Activated naive CD8-positive, alpha-beta T cell treated with anti-CD3 and anti-CD28 coated beads for 36 hours (primary cell): ENCODE data around the gene USP4. TPM values are rescaled to one million over a fixed set of nuclear protein-coding genes. Genes with fewer than 3 reads are reported as not detected.

Experiments
- DNase-seq: peaks from one replicate; pipeline ENCODE4 v3.0.0; 2021
- H3K27ac Mint-ChIP-seq: one replicate; pipeline ENCODE4 v1.8.0; 2022; ENCODE audit warnings: mild to moderate bottlenecking, moderate library complexity, mixed read lengths
- H3K27me3 Mint-ChIP-seq: one replicate; pipeline ENCODE4 v1.8.0; 2022; ENCODE audit warnings: mild to moderate bottlenecking, mixed read lengths
- H3K36me3 Mint-ChIP-seq: one replicate; pipeline ENCODE4 v1.8.0; 2021; ENCODE audit warnings: mild to moderate bottlenecking, mixed read lengths
- H3K4me1 Mint-ChIP-seq: one replicate; pipeline ENCODE4 v1.8.0; 2021; ENCODE audit warnings: mixed read lengths
- H3K4me3 Mint-ChIP-seq: one replicate; pipeline ENCODE4 v1.8.0; 2022; ENCODE audit warnings: mild to moderate bottlenecking, moderate library complexity, mixed read lengths
- H3K9me3 Mint-ChIP-seq: one replicate; pipeline ENCODE4 v1.8.0; 2022; ENCODE audit warnings: mixed read lengths
- total RNA-seq, 2 experiments: library from RNA; stranded (reverse); gene quantifications; one replicate each; pipeline ENCODE4 v1.2.3, GENCODE V29; 2021

USP4 gene
- 10 to 100 TPM; 63.3 to 64.0 TPM for total RNA-seq

GRCh38 chr3:49339941-49340800 lies at the start of gene USP4:
TSS of gene USP4 (minus strand) at chr3:49340053. CDS start at chr3:49340024, 29 bp downstream.
- DNase-seq = peak; percentile 97
- peak within 1 kb of the TSS; percentile 97 for H3K27ac Mint-ChIP-seq
- H3K4me1 Mint-ChIP-seq = peaks cover 45% of the 10 kb centered on the region
- no peaks in the 10 kb centered on the region for H3K27me3 Mint-ChIP-seq
- H3K4me3 Mint-ChIP-seq = peak within 1 kb of the TSS; percentile 97
- H3K9me3 Mint-ChIP-seq = no peaks in the 10 kb centered on the region
- H3K36me3 Mint-ChIP-seq = peaks cover 21% of the 10 kb centered on the region

GRCh38 chr3:49389297-49389696 lies 49.4 kb upstream of the USP4 start:
- Mint-ChIP-seq H3K27ac (no peak overlapping the region), H3K4me3 (no peak overlapping the region), H3K4me1 (peaks cover 29% of the 10 kb centered on the region), H3K36me3 (peaks cover 19% of the 10 kb centered on the region), H3K9me3 (no peaks in the 10 kb centered on the region), H3K27me3 (no peaks in the 10 kb centered on the region)
- no peak for DNase-seq

- Mint-ChIP-seq H3K4me1 (peaks cover 27% of the 10 kb centered on the region), H3K27ac (no peak overlapping the region), H3K36me3 (peaks cover 21% of the 10 kb centered on the region), H3K27me3 (no peaks in the 10 kb centered on the region), H3K9me3 (no peaks in the 10 kb centered on the region), H3K4me3 (no peak overlapping the region)
- DNase-seq = no peak
These were observed 48.5 kb upstream of the USP4 start for GRCh38 chr3:49388289-49388820.

GRCh38 chr3:49387721-49388120 lies 47.9 kb upstream of the USP4 start:
- H3K36me3 Mint-ChIP-seq = peaks cover 20% of the 10 kb centered on the region
- no peaks in the 10 kb centered on the region for H3K9me3 Mint-ChIP-seq
- H3K4me1 Mint-ChIP-seq = peaks cover 28% of the 10 kb centered on the region
- peak overlapping the region; percentile 40 for H3K27ac Mint-ChIP-seq
- H3K4me3 Mint-ChIP-seq = no peak overlapping the region
- DNase-seq = no peak
- no peaks in the 10 kb centered on the region for H3K27me3 Mint-ChIP-seq

- no peaks in the 10 kb centered on the region for H3K9me3 Mint-ChIP-seq
- DNase-seq = no peak
- H3K27ac Mint-ChIP-seq = no peak overlapping the region
- peaks cover 20% of the 10 kb centered on the region for H3K36me3 Mint-ChIP-seq
- H3K4me1 Mint-ChIP-seq = peaks cover 32% of the 10 kb centered on the region
- H3K27me3 Mint-ChIP-seq = no peaks in the 10 kb centered on the region
- no peak overlapping the region for H3K4me3 Mint-ChIP-seq
These were observed 46.4 kb upstream of the USP4 start for GRCh38 chr3:49386056-49386756.

GRCh38 chr3:49385617-49386016 lies 45.8 kb upstream of the USP4 start:
- H3K27me3 Mint-ChIP-seq = no peaks in the 10 kb centered on the region
- peaks cover 32% of the 10 kb centered on the region for H3K4me1 Mint-ChIP-seq
- H3K27ac Mint-ChIP-seq = no peak overlapping the region
- no peaks in the 10 kb centered on the region for H3K9me3 Mint-ChIP-seq
- DNase-seq = no peak
- H3K36me3 Mint-ChIP-seq = peaks cover 20% of the 10 kb centered on the region
- H3K4me3 Mint-ChIP-seq = no peak overlapping the region

- peaks cover 37% of the 10 kb centered on the region for H3K4me1 Mint-ChIP-seq
- no peak overlapping the region for H3K4me3 Mint-ChIP-seq
- H3K36me3 Mint-ChIP-seq = peaks cover 31% of the 10 kb centered on the region
These were observed 43.5 kb upstream of the USP4 start for GRCh38 chr3:49383387-49383786.

GRCh38 chr3:49378249-49378895 lies 38.5 kb upstream of the USP4 start:
- no peak overlapping the region for H3K4me3 Mint-ChIP-seq
- peak overlapping the region; percentile 81 for H3K27ac Mint-ChIP-seq
- peaks cover 13% of the 10 kb centered on the region for H3K9me3 Mint-ChIP-seq
- H3K27me3 Mint-ChIP-seq = no peaks in the 10 kb centered on the region
- H3K36me3 Mint-ChIP-seq = peaks cover 50% of the 10 kb centered on the region
- H3K4me1 Mint-ChIP-seq = peaks cover 39% of the 10 kb centered on the region
- DNase-seq = no peak

More at GRCh38 chr3:49383387-49383786, 43.5 kb upstream of the USP4 start:
- DNase-seq = no peak
- Mint-ChIP-seq H3K9me3 (peaks cover 7% of the 10 kb centered on the region), H3K27ac (no peak overlapping the region), H3K27me3 (no peaks in the 10 kb centered on the region)

- peaks cover 13% of the 10 kb centered on the region for H3K9me3 Mint-ChIP-seq
- no peaks in the 10 kb centered on the region for H3K27me3 Mint-ChIP-seq
- H3K4me1 Mint-ChIP-seq = peaks cover 40% of the 10 kb centered on the region
- H3K36me3 Mint-ChIP-seq = peaks cover 56% of the 10 kb centered on the region
- peak overlapping the region; percentile 83 for H3K27ac Mint-ChIP-seq
- H3K4me3 Mint-ChIP-seq = no peak overlapping the region
- peak; percentile 59 for DNase-seq
These were observed 37.6 kb upstream of the USP4 start for GRCh38 chr3:49377483-49377882.

GRCh38 chr3:49371946-49372345 lies 32.1 kb upstream of the USP4 start:
- Mint-ChIP-seq H3K9me3 (no peaks in the 10 kb centered on the region), H3K36me3 (peaks cover 54% of the 10 kb centered on the region), H3K4me1 (peaks cover 28% of the 10 kb centered on the region), H3K27me3 (no peaks in the 10 kb centered on the region), H3K4me3 (no peak overlapping the region), H3K27ac (peak overlapping the region; percentile 54)
- no peak for DNase-seq

GRCh38 chr3:49370585-49371290 lies 30.9 kb upstream of the USP4 start:
- Mint-ChIP-seq H3K27ac (peak overlapping the region; percentile 32), H3K4me3 (no peak overlapping the region), H3K27me3 (no peaks in the 10 kb centered on the region), H3K9me3 (no peaks in the 10 kb centered on the region), H3K4me1 (peaks cover 26% of the 10 kb centered on the region), H3K36me3 (peaks cover 58% of the 10 kb centered on the region)
- no peak for DNase-seq

GRCh38 chr3:49362561-49362960 lies 22.7 kb upstream of the USP4 start:
- DNase-seq = no peak
- H3K27me3 Mint-ChIP-seq = no peaks in the 10 kb centered on the region
- H3K4me1 Mint-ChIP-seq = peaks cover 25% of the 10 kb centered on the region
- H3K27ac Mint-ChIP-seq = peak overlapping the region; percentile 82
- H3K4me3 Mint-ChIP-seq = no peak overlapping the region
- H3K36me3 Mint-ChIP-seq = peaks cover 51% of the 10 kb centered on the region
- no peaks in the 10 kb centered on the region for H3K9me3 Mint-ChIP-seq

GRCh38 chr3:49359623-49360022 lies 19.8 kb upstream of the USP4 start:
- H3K4me1 Mint-ChIP-seq = peaks cover 33% of the 10 kb centered on the region
- DNase-seq = no peak
- peaks cover 56% of the 10 kb centered on the region for H3K36me3 Mint-ChIP-seq
- peak overlapping the region; percentile 92 for H3K27ac Mint-ChIP-seq
- no peak overlapping the region for H3K4me3 Mint-ChIP-seq
- H3K27me3 Mint-ChIP-seq = no peaks in the 10 kb centered on the region
- H3K9me3 Mint-ChIP-seq = no peaks in the 10 kb centered on the region

GRCh38 chr3:49358884-49359225 lies 19.0 kb upstream of the USP4 start:
- peaks cover 32% of the 10 kb centered on the region for H3K4me1 Mint-ChIP-seq
- H3K9me3 Mint-ChIP-seq = no peaks in the 10 kb centered on the region
- no peak for DNase-seq
- H3K36me3 Mint-ChIP-seq = peaks cover 54% of the 10 kb centered on the region
- H3K27ac Mint-ChIP-seq = peak overlapping the region; percentile 92
- peak overlapping the region; percentile 96 for H3K4me3 Mint-ChIP-seq
- H3K27me3 Mint-ChIP-seq = no peaks in the 10 kb centered on the region
